Tibial artery (tissue), 4 donors: Measurements from ENCODE around the gene TMEM132C.

Experiments used
- DNase-seq, 2 donors: peaks; one replicate each; pipeline ENCODE4 v3.0.0-alpha.2; 2019
- H3K27ac ChIP-seq, 2 donors: fragments of 200-600 bp; sonication (generic) in 1 of 2; 1 replicate in 1 of 2; 2 replicates in 1 of 2; pipeline ENCODE4 v1.5.1; 2018 to 2019; ENCODE audit warnings: mild to moderate bottlenecking in 1 of 2
- H3K27me3 ChIP-seq, 2 donors: fragments of 200-600 bp; sonication (generic) in 1 of 2; one replicate each; pipeline versions ENCODE4 v1.5.1 to v1.6.0; 2016 to 2019
- H3K36me3 ChIP-seq, 3 donors: fragments of 200-600 bp; sonication (generic) in 2 of 3; one replicate each; pipeline ENCODE4 v1.5.1; 2016 to 2019; ENCODE audit warnings: mild to moderate bottlenecking in 2 of 3
- H3K4me1 ChIP-seq, 4 donors: fragments of 200-600 bp; sonication (generic) in 2 of 4; 1 replicate in 3 of 4; 2 replicates in 1 of 4; pipeline ENCODE4 v1.5.1; 2016 to 2019
- H3K4me3 ChIP-seq, 2 donors: fragments of 200-600 bp; sonication (generic) in 1 of 2; 1 replicate in 1 of 2; 2 replicates in 1 of 2; pipeline ENCODE4 v1.5.1; 2018 to 2019; ENCODE audit warnings: mild to moderate bottlenecking in 2 of 2
- H3K9me3 ChIP-seq, 3 donors: fragments of 200-600 bp; sonication (generic) in 1 of 3; one replicate each; pipeline ENCODE4 v1.5.1; 2016 to 2019
- CTCF ChIP-seq, 2 experiments: fragments of 200-600 bp in 1 of 2; fragments of 450-650 bp in 1 of 2; IDR thresholded peaks; one replicate each; pipeline ENCODE4 v1.5.1; 2017 to 2019; ENCODE audit warnings: antibody characterized with exemption in 2 of 2, mild to moderate bottlenecking in 1 of 2, moderate library complexity in 1 of 2
- intact Hi-C: fragments of 100-400 bp; cut with DNase I; formaldehyde crosslinking; loops from one replicate; pipeline ENCODE4 v1.15.0; 2023; ENCODE audit warnings: low total_unique reads

Gene TMEM132C

GRCh38 chr12:128442096-128442495 is 175.1 kb downstream of the TMEM132C start:
- no peak for DNase-seq
- Histone ChIP-seq H3K9me3 (no peaks in the 10 kb centered on the region), H3K4me3 (no peak overlapping the region), H3K36me3 (no peaks in the 10 kb centered on the region), H3K27ac (no peak overlapping the region), H3K4me1 (no peaks in the 10 kb centered on the region), H3K27me3 (no peaks in the 10 kb centered on the region)
- TF ChIP-seq CTCF (IDR thresholded peaks at IDR 0.05), result no peak
- intact Hi-C loops, result no loop called here

- intact Hi-C loops, result no loop called here
- H3K27ac ChIP-seq, result no peak overlapping the region
- H3K4me3 ChIP-seq, result no peak overlapping the region
- no peak for TF ChIP-seq CTCF (IDR thresholded peaks at IDR 0.05)
- no peaks in the 10 kb centered on the region for H3K36me3 ChIP-seq
- H3K9me3 ChIP-seq, result no peaks in the 10 kb centered on the region
- DNase-seq, result no peak
- no peaks in the 10 kb centered on the region for H3K4me1 ChIP-seq
- H3K27me3 ChIP-seq, result no peaks in the 10 kb centered on the region
These were observed 177.6 kb downstream of the TMEM132C start for GRCh38 chr12:128444598-128444997.

- no peak for DNase-seq
- intact Hi-C loops, result no loop called here
- H3K27me3 ChIP-seq, result no peaks in the 10 kb centered on the region
- H3K36me3 ChIP-seq, result no peaks in the 10 kb centered on the region
- no peaks in the 10 kb centered on the region for H3K4me1 ChIP-seq
- no peak overlapping the region for H3K27ac ChIP-seq
- H3K4me3 ChIP-seq, result no peak overlapping the region
- no peaks in the 10 kb centered on the region for H3K9me3 ChIP-seq
- TF ChIP-seq CTCF (IDR thresholded peaks at IDR 0.05), result no peak
These were observed 178.6 kb downstream of the TMEM132C start for GRCh38 chr12:128445415-128446127.

GRCh38 chr12:128449146-128449894 is 182.3 kb downstream of the TMEM132C start:
- Histone ChIP-seq H3K27ac (no peak overlapping the region), H3K4me1 (no peaks in the 10 kb centered on the region)

GRCh38 chr12:128450810-128451209 is 183.8 kb downstream of the TMEM132C start:
- H3K4me1 ChIP-seq, result no peaks in the 10 kb centered on the region
- DNase-seq, result no peak
- H3K36me3 ChIP-seq, result no peaks in the 10 kb centered on the region
- intact Hi-C loops, result no loop called here
- no peak for TF ChIP-seq CTCF (IDR thresholded peaks at IDR 0.05)
- no peaks in the 10 kb centered on the region for H3K9me3 ChIP-seq
- no peaks in the 10 kb centered on the region for H3K27me3 ChIP-seq
- H3K27ac ChIP-seq, result no peak overlapping the region
- H3K4me3 ChIP-seq, result no peak overlapping the region

More at GRCh38 chr12:128449146-128449894, 182.3 kb downstream of the TMEM132C start:
- DNase-seq, result no peak
- no peak for TF ChIP-seq CTCF (IDR thresholded peaks at IDR 0.05)
- no peaks in the 10 kb centered on the region for H3K36me3 ChIP-seq
- H3K9me3 ChIP-seq, result no peaks in the 10 kb centered on the region
- H3K4me3 ChIP-seq, result no peak overlapping the region
- no peaks in the 10 kb centered on the region for H3K27me3 ChIP-seq
- intact Hi-C loops, result no loop called here
